Measurements from ENCODE around the gene FRZB.

DNA sequence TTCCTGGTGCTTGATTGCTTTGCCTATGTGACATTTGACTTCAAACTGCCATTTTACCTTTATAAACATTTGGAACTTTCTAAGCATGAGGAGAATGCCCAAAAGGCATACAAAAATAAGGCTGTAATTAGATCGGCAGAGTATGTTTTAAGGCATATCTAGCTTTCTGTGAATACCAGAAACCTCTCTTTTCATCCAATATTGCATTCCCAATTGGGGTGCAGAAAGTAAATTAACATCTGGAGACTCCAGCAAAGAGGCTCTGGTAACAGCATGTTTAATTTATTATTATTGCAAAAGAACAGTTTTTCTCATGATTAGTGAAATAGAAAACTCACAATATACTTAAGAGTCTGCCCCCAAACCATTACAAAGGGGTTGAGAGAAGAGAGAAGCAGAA lies 32.1 kb downstream of the FRZB start:
- TF ChIP-seq, protein P1, sequence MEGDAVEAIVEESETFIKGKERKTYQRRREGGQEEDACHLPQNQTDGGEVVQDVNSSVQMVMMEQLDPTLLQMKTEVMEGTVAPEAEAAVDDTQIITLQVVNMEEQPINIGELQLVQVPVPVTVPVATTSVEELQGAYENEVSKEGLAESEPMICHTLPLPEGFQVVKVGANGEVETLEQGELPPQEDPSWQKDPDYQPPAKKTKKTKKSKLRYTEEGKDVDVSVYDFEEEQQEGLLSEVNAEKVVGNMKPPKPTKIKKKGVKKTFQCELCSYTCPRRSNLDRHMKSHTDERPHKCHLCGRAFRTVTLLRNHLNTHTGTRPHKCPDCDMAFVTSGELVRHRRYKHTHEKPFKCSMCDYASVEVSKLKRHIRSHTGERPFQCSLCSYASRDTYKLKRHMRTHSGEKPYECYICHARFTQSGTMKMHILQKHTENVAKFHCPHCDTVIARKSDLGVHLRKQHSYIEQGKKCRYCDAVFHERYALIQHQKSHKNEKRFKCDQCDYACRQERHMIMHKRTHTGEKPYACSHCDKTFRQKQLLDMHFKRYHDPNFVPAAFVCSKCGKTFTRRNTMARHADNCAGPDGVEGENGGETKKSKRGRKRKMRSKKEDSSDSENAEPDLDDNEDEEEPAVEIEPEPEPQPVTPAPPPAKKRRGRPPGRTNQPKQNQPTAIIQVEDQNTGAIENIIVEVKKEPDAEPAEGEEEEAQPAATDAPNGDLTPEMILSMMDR (IDR thresholded peaks at IDR 0.05; ENCODE audit: low read length): no peak
- TF ChIP-seq EZH2 (optimal IDR thresholded peaks at IDR 0.05; ENCODE audit: low read depth, low read length): no peak
